Stimulated activated CD8-positive, alpha-beta memory T cell treated with anti-CD3 and anti-CD28 coated beads, Interleukin-4, amount 100 ng/mL, for 24 hours (primary cell): ENCODE measurements around the gene PSMB7.
"Not testable (repeated sequence)": the region's sequence is repeated elsewhere in the genome, so short reads cannot be mapped to it uniquely, and the experiment has no call there.

Experiments used
- DNase-seq: peaks from one replicate; pipeline ENCODE4 v3.0.0-alpha.2; 2020; ENCODE audit warnings: low read depth

Gene PSMB7

DNA sequence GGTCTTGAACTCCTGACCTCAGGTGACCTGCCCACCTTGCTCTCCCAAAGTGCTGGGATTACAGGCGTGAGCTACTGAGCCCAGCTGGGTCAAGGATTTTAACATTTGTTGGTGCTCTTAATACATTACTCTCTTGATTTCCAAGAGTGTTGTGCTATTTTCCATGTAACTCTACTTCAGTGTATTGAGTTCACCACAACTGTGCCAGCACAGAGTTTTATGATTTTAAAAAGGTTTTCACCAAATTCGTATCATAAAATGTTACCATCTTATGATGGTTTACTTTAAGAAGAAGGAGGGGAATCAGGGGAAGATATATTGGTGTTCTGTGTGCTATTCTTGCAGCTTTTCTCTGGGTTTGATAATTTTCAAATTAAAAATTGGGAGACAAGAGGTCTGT is 28.4 kb upstream of the PSMB7 start:
- no peak for DNase-seq

DNA sequence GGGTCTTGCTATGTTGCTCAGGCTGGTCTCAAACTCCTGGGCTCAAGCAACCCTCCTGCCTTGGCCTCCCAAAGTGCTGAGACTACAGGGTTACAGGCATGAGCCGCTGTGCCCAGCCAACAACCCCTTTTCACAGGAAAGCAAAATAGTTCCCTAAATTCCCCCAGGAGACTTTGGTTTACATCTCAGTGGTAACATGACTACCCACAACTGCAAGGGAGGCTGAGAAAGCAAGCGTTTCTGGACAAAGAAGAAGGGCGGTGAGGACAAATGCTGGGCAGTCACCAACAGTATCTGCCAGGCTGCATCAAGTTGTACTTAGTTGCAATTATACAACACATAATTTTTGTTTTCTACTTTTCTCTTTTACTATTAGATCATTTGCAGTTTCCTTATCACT is 27.6 kb upstream of the PSMB7 start:
- DNase-seq: no peak

DNA sequence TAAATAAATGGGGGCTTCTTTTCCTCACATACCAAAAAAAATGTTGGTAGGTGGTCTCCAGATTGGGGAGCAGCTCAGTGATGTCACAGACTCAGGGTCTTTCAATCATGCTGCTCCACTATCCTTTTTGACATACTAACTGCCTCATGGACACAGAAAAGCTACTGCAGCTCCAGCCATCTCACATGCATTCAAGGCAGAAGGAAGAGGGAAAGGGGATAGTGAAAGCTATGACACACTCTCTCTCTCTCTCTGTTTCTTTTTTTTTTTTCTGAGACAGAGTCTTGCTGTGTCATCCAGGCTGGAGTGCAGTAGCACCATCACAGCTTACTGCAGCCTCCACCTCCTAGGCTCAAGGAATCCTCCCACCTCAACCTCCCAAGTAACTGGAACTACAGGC is 27.1 kb upstream of the PSMB7 start:
- DNase-seq: no peak

DNA sequence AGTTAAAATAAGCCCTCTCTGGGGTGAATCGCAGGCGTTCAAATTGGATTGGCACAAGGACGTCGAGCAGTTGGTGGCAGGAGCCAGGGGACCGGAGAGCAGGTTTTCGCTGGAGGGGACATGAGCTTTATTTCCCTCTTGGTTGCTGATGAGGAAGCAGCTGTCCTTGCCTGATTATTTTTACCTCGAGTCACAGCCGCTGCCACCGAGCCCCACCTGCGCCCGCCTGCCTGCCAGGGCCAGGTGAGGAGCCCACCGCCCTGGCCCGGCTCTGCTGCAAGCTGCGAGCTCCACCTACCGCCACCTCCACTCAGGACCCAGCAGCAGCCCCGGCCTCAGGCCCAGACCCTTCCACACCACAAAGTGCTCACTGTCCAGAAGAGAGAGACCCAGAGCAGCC is 26.0 kb upstream of the PSMB7 start:
- DNase-seq: no peak

DNA sequence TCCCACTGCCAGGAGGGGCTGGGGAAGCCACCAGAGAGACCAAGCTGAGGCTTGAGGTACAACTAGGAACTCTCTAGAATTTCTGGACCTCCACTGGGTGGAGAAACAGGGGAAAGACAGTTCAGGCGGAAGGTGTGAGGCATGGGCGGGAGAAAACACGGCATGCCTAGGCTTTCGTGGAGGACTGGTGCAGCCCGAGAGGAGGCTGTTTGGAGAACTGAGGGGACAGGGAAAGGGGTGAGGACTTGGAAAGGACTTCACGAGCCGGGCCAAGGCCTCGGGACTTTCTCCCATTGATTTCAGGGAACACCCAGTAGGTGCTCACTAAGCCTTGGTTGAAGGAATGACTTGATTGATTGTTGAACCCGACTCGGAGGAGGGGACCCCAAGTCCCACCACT is 25.5 kb upstream of the PSMB7 start:
- no peak for DNase-seq

DNA sequence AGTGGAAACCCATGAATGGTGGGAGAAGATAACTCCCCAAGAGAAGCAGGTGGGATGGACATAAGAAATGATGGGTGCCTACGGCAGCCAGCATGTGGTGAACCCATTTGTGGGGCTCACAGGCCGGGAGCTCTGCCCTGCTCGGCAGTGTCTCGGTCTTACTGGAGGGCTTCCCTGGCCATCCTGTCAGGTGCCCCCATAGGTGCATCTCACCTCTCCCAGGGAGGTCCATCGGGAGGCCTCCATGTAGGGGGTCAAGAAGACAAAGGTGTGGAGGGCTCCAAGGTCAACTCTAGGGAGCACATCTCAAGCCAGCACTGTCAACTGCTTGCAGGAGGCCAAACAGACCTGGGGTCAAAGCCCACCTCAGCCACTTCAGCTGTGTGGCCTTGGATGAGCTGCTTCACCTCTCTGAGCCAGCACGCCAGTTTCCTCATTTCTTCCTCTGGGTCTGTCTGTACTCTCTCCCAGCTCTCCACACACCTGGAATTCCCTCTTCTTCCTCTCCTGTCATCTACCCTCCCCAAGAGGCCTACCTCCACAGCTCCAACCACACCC is 24.5 kb upstream of the PSMB7 start:
- DNase-seq: no peak

DNA sequence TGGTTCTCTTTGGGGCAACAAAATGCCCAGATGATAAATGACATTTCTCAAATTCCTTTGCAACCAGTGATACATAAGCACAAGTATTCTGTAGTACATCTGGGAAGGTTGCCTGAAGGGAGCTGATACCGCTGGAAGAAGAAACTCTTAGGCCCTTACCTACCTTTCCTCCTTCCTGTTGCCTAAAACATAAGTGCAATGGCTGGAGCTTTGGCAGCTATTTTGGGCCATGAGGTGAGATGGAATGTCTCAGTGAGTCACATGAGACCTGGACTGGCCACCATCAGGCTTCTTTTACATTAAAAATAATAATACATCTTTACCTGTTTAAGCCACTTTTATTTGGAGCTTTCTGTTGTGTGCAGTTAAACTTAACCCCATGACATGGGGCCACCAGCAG is 23.8 kb upstream of the PSMB7 start:
- no peak for DNase-seq

DNA sequence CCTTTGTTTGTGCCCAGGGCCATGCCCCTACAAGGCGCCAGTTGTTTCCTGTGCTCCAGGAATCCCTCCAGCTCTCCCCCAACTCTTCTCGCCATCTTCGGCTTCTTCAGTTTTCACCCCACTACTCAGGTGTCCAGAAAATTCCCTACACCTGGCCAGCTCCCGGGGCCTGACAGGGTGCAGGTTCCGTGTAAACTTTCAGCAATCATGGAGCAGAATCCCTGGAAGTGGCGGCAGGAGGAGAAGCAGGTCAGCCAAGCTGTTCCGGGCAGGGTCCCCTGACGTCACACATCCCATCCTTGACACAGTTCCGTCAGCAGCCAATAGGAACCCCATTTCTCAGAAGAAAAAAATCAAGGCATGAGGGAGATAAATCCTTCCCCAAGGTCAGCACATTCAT is 22.8 kb upstream of the PSMB7 start:
- DNase-seq: no peak

DNA sequence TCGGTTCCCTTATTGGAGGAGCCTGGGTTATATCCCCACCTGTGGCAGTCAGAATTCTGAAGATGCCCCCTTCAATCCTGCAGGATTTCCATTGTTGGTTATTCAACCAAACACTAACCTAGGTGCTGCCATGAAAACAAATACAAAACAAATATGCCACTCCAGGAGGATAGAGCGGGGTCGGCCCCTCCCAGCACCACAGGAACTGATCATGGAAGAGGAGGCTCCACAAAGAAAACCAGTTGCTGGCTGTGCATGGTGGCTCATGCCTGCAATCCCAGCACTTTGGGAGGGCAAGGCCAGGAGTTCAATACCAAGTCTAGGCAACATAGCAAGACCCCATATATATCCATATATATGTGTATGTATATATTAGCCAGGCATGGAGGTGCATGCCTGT is 21.8 kb upstream of the PSMB7 start:
- no peak for DNase-seq

DNA sequence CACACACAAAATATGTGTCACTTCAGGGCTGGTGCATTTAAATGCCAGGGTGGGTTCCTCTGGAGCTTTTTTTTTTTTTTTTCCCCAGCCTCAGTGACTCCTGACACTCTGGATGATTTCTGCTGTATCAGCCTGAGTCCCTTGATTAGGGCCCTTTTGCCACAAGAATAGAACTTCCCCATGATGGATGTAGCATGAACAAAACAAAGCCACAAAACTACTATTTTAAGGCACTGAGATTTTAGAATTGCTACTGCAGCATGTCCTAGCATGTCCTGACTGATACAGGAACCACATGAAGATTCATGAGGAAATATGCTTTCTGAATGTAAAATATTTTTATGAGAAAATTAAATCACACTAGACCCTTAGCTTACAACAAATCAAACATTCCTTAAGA is 21.1 kb upstream of the PSMB7 start:
- no peak for DNase-seq

DNA sequence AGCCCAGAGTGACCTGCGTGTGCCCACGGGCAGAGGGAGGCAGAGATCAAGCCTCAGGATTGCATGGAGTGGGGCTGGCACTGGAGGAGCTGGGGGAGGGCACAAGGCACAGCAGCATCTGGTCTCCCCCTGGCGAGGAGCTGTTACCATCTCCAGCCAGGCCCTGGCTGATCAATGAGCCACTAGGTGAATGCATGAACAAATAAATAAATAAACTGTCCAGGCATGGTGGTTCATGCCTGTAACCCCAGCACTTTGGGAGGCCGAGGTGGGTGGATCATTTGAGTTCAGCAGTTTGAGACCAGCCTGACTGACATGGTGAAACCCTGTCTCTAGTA is 14.3 kb upstream of the PSMB7 start:
- no peak for DNase-seq

DNA sequence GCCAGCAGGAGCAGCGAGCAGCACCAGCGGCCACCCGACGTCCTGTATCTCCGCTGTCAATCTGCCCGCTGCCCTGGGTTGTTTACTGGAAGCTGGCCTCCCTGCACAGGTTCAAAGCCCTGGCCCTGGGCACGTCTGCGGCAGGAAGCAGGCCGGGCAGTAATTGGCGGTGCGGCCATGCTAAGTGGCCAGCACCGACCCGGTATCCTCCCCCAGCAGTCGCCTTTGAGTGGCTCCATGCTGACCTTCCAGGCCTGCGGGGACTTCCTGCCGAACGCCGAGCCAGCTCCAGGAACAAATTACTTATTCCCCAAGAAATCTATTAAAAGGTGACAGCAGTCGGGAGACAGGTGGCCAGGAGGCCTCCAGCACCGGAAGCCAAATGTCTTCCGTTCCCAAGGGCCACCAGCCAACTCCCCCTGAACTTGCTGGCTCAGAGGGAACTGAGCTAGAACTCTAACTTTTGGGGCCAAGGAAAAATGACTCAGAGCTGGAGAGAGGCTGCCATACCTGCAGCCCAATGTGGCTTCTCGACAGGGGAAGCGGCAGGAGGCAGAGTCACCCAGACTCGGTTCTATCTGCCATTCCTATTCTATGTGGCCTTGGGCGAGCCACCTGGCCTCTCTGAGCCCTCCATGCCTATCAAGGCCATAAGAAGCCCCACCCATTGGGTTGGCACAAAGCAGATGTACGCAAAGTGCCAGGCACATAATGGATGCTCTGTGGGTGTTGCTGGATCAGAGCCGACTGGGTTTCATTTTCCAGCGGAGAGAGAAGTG is 13.7 kb upstream of the PSMB7 start:
- DNase-seq: no peak

DNA sequence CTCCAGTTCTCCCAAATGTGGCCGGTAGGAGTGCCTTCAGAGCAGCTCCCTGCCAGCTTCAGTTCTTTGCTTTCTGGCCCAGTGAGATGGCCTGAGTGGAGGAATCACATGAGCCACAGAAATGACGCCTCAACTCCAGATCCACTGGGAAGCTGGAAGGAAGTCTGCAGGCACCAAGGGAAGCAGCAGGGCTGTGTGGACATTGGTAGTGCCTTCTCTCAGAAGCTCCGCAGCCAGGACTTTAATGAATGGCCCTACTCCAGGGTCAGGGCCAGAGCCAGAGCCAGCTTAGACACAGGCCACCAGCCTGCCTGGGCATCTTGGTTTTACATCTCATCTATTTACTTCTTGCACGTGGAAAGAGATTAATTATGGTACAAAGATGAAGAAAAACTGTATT is 12.0 kb upstream of the PSMB7 start:
- no peak for DNase-seq

DNA sequence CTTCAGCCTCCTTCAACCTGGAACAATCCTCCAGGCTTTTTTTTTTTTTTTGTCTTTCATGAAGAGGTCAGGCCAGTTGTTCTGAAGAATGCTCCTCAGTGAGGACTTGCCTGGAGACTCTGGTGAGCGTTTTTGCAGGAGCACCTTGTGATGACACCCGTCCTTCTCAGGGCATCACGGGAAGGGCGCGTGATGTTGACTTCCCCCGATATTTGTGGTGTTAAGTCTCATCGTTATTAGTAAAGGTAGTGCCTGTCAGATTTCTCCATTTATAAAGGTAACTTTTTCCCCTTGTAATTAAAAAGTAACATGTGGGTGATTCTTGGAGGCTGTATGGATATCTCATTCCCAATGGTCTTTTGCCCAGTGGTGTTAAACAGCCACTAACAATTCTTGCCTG is 11.1 kb upstream of the PSMB7 start:
- DNase-seq: no peak

DNA sequence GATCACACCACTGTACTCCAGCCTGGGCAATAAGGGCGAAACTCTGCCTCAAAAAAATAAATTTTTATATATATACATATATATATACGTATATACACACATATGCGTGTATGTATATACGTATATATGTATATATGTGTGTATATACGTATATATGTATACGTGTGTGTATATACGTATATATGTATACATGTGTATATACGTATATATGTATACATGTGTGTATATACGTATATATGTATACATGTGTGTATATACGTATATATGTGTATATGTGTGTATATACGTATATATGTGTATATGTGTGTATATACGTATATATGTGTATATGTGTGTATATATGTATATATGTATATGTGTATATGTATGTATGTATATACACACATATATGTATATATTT is 10.5 kb upstream of the PSMB7 start:
- not testable (repeated sequence) for DNase-seq

DNA sequence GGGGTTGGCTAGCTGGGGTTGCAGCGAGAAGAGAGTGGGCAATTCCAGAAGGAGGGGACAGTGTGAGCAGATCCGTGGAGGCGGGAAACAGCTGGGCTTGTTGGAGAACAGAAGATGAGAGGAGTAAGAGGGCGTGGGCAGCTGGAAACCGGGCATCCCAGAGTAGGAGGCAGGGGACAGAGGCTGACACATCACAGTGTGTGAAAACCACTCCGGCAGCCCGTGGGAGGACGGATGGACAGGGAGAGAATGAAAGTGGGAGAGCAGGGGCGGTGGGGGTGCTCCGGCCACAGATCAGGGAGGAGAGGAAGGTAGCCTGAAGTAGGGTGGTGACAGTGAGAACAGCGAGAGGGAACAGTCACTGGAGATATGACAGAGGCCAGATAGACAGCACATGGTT is 8.3 kb upstream of the PSMB7 start:
- DNase-seq: no peak

DNA sequence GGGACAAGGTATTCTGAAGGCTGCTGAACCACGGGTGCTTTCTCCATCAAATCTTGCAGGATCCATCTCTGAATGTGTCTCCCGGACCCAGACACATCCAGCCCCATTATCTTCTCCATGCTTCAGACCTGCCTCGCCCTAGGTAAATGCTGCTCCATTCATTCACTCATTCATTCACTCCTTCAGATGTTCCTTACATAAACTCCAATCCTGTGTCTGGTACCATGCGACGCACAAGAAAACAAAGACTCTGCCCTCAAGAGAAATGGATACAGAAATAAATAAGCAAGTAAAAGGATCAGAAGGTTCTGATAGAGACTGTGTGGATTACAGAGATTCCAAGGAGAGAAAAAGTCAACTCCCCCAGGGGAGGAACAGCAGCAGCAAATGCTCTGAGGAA is 7.9 kb upstream of the PSMB7 start:
- DNase-seq: no peak

DNA sequence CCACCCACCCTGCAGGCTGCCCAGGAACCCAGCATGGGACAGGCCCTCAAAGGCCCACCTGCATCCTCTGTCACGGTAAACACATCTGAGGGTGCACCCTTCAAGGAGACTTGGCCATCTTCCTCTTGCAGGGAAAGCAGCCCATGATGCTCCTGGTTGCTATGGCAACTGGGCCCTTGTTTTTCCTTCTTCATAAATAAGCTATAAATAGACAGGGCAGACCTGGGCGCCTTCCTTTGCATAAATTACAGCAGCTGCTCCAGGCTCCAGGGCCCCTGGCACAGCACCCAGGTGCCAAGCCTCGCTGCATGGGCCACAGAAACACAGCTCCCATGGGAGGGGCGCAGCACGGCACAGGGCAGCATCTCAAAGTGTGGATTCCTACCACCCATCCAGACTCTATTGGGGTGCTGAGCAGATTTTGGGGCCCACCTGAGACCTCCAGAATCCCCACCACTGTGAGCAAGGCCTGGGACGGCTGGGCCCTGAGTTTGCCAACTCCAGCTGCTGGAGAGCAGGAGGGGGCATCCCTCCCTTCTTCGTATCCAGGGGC is 5.8 kb upstream of the PSMB7 start:
- DNase-seq: no peak

DNA sequence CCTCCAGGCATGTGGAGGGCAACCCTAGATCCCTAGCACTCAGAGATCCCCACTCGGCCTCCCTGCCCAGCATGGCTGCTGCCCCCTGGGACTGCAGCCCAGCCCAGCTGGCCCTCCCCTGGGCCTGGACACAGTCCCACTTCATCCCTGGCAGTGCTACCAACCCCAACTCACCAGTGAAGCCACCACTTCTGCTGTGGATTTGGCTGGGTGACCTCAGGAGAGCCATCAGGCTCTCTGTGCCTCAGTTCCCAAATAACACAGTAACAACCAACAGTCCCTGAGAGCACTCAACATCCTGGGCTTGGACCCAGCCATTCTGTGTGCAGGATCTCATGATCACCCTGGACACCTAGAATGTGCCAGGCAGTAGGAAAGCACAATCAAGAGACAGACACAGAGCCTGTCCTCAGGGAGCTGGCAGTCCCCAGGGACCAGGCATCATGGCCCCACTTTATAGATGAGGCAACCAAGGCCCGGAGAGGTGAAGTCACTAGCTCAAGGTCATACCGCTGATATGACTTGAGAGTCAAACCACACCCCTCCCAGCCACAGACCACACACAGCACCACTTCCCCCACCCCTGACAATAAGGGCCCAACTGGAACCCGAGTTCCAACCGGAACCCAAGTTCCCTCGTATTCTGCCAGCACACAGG is 4.7 kb upstream of the PSMB7 start:
- no peak for DNase-seq

DNA sequence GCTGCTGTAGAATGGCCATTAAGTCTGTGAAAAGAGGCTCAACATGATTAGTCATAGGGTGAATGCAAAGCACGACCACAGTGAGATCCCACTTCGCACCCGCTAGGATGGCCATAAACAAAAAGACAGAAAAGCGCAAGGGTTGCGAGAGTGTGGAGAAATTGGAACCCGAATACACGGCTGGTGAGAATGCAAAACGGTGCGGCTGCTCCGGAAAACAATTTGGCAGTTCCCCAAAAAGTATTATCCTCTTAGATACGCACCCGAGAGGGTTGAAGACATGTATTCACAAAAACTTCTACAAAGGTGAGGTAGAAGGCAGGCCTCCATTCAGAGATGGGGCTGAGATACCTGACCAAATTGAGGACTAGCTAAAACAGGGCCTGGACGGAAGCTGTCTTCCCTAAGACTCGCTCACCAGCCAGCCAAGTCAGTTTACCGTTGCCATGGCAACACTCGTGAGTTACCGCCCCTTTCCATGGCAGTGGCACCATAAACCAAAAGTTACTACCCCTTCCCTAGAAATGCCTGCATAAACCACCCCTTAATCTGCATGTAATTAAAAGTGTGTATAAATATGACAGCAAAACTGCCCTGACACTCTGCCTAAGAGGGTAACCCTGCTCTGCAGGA is 726 bp upstream of the PSMB7 start:
- no peak for DNase-seq

DNA sequence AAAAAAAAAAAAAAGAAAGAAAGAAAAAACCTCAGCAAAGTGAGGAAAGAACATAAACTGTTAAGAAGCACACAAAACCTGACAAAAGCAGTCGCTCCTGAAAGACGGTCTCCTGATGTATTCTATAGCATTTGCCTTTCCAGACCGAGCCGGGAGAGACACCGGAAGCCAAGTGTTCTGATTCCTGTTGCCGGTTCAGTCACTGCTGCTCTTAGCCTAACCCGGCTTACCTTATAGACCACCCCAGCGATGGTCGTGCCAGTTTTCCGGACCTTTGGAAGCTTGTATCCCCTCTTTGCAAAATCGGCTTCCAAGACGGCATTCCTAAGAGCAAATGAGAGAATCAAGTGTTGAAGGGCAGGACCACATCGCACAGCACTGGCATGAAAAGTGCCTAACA is 630 bp downstream of the PSMB7 start:
- DNase-seq: no peak

DNA sequence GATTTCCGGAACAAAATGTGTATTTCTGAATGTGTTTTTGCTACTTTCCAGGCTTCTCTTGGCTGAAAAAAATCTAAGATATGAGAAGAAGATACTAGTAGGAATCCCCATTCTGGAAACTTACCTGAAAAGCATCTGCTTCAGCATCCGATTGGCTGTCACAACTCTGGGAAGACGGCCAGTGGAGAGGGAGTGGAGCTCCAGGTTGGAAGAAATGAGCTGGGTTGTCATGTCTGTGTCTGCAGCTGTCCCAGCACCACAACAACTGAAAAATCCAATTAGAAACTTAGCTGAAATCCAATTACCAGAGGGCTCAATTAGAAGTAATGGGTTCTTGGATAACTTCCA is 3.0 kb downstream of the PSMB7 start:
- DNase-seq: no peak

DNA sequence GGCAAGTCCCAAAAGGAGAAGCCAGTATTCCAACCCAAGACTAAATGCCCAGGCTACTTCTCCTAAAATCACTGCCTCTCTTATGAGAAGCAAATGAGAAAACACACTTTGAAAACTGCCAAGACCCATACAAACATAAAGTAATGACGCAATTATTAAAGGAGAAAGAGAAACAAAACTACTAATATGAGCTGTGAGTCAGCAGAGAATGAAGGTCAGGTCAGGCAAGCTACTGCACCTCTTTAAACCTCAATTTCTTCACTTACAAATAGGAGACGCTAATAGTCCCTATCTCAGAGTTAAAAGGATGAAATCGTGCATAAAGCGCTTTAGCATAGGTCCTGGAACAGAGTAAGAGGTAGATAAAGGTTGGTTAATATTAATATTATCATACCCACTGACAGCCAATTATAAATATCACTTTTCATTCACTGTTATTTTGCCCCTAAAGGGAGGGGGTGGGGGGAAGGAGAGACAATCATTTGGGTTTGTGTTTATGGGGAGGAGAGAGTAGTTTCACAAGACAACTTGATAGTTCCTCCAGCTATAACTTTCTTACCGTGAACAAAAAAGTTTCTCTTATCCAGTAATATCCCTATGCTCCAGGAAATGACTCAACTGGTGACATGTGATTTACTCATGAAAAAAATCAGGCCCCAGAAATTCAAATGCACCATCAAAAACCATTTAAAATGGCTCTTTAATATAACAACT is 3.6 kb downstream of the PSMB7 start:
- DNase-seq: no peak
